Sigmoid colon (tissue), 7 donors: ENCODE data around the gene FABP3. TPM values are rescaled to one million over a fixed set of nuclear protein-coding genes. Genes with fewer than 3 reads are reported as not detected.

ENCODE experiments used
- DNase-seq: peaks from one replicate; pipeline ENCODE4 v3.0.0-alpha.2; 2019
- H3K27ac ChIP-seq, 4 donors: fragments of 200-600 bp; sonication (generic); one replicate each; pipeline ENCODE4 v1.5.1; 2016 to 2019; ENCODE audit warnings: mild to moderate bottlenecking in 1 of 4
- H3K27me3 ChIP-seq, 3 donors: fragments of 200-600 bp; sonication (generic); one replicate each; pipeline ENCODE4 v1.5.1; 2019; ENCODE audit warnings: mild to moderate bottlenecking in 1 of 3
- H3K36me3 ChIP-seq, 4 donors: fragments of 200-600 bp; sonication (generic); one replicate each; pipeline ENCODE4 v1.5.1; 2016 to 2019
- H3K4me1 ChIP-seq, 4 donors: fragments of 200-600 bp; sonication (generic); one replicate each; pipeline ENCODE4 v1.5.1; 2017 to 2019
- H3K4me3 ChIP-seq, 4 donors: fragments of 200-600 bp; sonication (generic); one replicate each; pipeline ENCODE4 v1.5.1; 2017 to 2019; ENCODE audit warnings: mild to moderate bottlenecking in 2 of 4, moderate library complexity in 1 of 4
- H3K9me3 ChIP-seq, 4 donors: fragments of 200-600 bp in 3 of 4; sonication (generic) in 3 of 4; one replicate each; pipeline versions ENCODE4 v1.5.1 to v1.6.1; 2013 to 2019
- CTCF ChIP-seq, 4 experiments: fragments of 450-650 bp in 3 of 4; fragments of 200-600 bp in 1 of 4; IDR thresholded peaks; one replicate each; pipeline ENCODE4 v1.5.1; 2016 to 2019; ENCODE audit warnings: antibody characterized with exemption in 4 of 4, mild to moderate bottlenecking in 3 of 4, moderate library complexity in 2 of 4
- EP300 ChIP-seq, 4 donors: sonication (generic); formaldehyde crosslinking; IDR thresholded peaks; one replicate each; pipeline ENCODE4 v1.6.1; 2017; ENCODE audit warnings: antibody characterized with exemption in 4 of 4
- POLR2A ChIP-seq, 2 donors: fragments of 450-650 bp; IDR thresholded peaks; one replicate each; pipeline ENCODE4 v1.6.1; 2016; ENCODE audit warnings: antibody characterized with exemption in 2 of 2, mild to moderate bottlenecking in 2 of 2, moderate library complexity in 2 of 2
- POLR2AphosphoS5 ChIP-seq, 4 donors: sonication (generic); formaldehyde crosslinking; IDR thresholded peaks; one replicate each; pipeline ENCODE4 v1.6.1; 2017; ENCODE audit warnings: antibody characterized with exemption in 4 of 4
- WGBS, 2 donors: extraction: QIAGEN DNeasy Blood & Tissue Kit; methylation state at CpG; one replicate each; pipeline ENCODE4 v1.1.7; 2013; 5-methylcytosine and 5-hydroxymethylcytosine counted together
- intact Hi-C: fragments of 100-400 bp; cut with DNase I; formaldehyde crosslinking; loops from one replicate; pipeline ENCODE4 v1.15.1; 2023
- polyA plus RNA-seq, 3 donors: library from polyadenylated mRNA; stranded (reverse); fragments of 200-250 nt; gene quantifications; one replicate each; pipeline ENCODE4 v1.2.3, GENCODE V29; 2013
- total RNA-seq, 4 donors: library from RNA; depleted of rRNA; stranded (reverse); fragments of >200 nt; gene quantifications; one replicate each; pipeline ENCODE4 v1.1.0, GENCODE V29; 2016
- donor health status: healthy with polysubstance abuse.
- donor health status: Bipolar disorder and iron deficiency.
- donor health status: healthy.

FABP3 gene
- total and polyA plus RNA-seq, 7 donors = 6.4 to 31.2 (median 16.4) TPM

GRCh38 chr1:31344503-31344902 lies 28.4 kb downstream of the FABP3 start:
- TF ChIP-seq POLR2A (IDR thresholded peaks at IDR 0.05) (no peak), EP300 (IDR thresholded peaks at IDR 0.05) (no peak), CTCF (IDR thresholded peaks at IDR 0.05) (no peak), POLR2AphosphoS5 (IDR thresholded peaks at IDR 0.05) (no peak)
- intact Hi-C loops = no loop called here
- no peaks in the 10 kb centered on the region for H3K4me1 ChIP-seq
- H3K27me3 ChIP-seq = no peaks in the 10 kb centered on the region
- no peak for DNase-seq
- no peak overlapping the region for H3K4me3 ChIP-seq
- H3K9me3 ChIP-seq = no peaks in the 10 kb centered on the region
- WGBS, 2 donors = 31 to 83% methylated on average over 1 of the region's 1 CpG
- no peak overlapping the region for H3K27ac ChIP-seq
- peaks cover 0 to 44% (median 12%) of the 10 kb centered on the region in 4 donors for H3K36me3 ChIP-seq

DNA sequence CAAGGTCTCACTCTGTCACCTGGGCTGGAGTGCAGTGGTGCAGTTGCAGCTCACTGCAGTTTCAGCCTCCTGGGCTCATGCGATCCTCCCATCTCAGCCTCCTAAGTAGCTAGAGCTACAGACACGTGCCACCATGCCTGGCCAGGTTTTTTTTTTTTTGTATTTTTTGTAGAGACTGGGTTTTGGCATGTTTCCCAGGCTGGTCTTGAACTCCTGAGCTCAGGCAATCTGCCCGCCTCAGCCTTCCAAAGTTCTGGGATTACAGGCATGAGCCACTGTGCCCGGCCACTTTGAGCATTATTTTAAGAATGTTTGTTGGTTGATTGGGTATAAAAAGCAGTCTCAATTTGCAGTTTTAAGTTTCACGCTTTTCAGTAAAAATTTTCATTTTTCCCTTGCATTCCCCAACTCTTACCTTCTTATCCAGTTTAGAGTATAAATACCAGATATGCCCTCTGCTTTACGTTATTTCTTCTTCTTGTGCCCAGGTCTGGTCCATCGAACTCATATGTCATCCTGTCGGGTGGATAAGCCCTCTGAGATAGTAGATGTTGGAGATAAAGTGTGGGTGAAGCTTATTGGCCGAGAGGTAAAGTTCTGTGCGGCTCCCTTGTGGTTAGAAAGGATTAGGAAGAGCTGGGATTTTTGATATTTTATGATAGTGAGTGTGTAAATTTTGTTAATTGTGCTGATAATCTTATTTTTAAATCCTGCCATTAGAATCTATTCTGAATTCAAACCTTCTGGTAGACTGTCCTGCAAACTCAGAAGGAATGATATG lies 36.0 kb downstream of the FABP3 start:
- WGBS, 2 donors = 83 to 86% methylated on average over 10 of the region's 10 CpGs
- intact Hi-C loops = no loop called here
- TF ChIP-seq POLR2AphosphoS5 (IDR thresholded peaks at IDR 0.05) = no peak
- no peak for TF ChIP-seq POLR2A (IDR thresholded peaks at IDR 0.05)
- no peak for TF ChIP-seq CTCF (IDR thresholded peaks at IDR 0.05)
- no peak for TF ChIP-seq EP300 (IDR thresholded peaks at IDR 0.05)
- H3K36me3 ChIP-seq = peaks cover 0 to 19% (median 0%) of the 10 kb centered on the region in 4 donors
- no peaks in the 10 kb centered on the region for H3K9me3 ChIP-seq
- no peak for DNase-seq
- no peak overlapping the region for H3K4me3 ChIP-seq
- H3K27me3 ChIP-seq = no peaks in the 10 kb centered on the region
- H3K27ac ChIP-seq = no peak overlapping the region
- H3K4me1 ChIP-seq = no peaks in the 10 kb centered on the region

- no peak for DNase-seq
- H3K9me3 ChIP-seq = no peaks in the 10 kb centered on the region
- no peak overlapping the region for H3K27ac ChIP-seq
- TF ChIP-seq CTCF (IDR thresholded peaks at IDR 0.05) (peak in 1 of 4 experiments; percentile 24), EP300 (IDR thresholded peaks at IDR 0.05) (no peak), POLR2AphosphoS5 (IDR thresholded peaks at IDR 0.05) (no peak)
- H3K27me3 ChIP-seq = no peaks in the 10 kb centered on the region
- no peaks in the 10 kb centered on the region for H3K4me1 ChIP-seq
- H3K4me3 ChIP-seq = no peak overlapping the region
- H3K36me3 ChIP-seq = peaks cover 0 to 27% (median 0%) of the 10 kb centered on the region in 4 donors
- intact Hi-C loops = no loop called here
Observed at GRCh38 chr1:31335007-31335406, 37.9 kb downstream of the FABP3 start.

GRCh38 chr1:31327381-31327780 lies 45.5 kb downstream of the FABP3 start:
- Histone ChIP-seq H3K27ac (no peak overlapping the region), H3K4me1 (no peaks in the 10 kb centered on the region), H3K9me3 (no peaks in the 10 kb centered on the region), H3K4me3 (no peak overlapping the region), H3K36me3 (peaks cover 0 to 18% (median 3%) of the 10 kb centered on the region in 4 donors), H3K27me3 (no peaks in the 10 kb centered on the region)
- TF ChIP-seq POLR2A (IDR thresholded peaks at IDR 0.05) (no peak), POLR2AphosphoS5 (IDR thresholded peaks at IDR 0.05) (no peak), CTCF (IDR thresholded peaks at IDR 0.05) (no peak), EP300 (IDR thresholded peaks at IDR 0.05) (no peak)
- no peak for DNase-seq
- intact Hi-C loops = no loop called here
- WGBS, 2 donors = 80 to 84% methylated on average over 3 of the region's 3 CpGs

DNA sequence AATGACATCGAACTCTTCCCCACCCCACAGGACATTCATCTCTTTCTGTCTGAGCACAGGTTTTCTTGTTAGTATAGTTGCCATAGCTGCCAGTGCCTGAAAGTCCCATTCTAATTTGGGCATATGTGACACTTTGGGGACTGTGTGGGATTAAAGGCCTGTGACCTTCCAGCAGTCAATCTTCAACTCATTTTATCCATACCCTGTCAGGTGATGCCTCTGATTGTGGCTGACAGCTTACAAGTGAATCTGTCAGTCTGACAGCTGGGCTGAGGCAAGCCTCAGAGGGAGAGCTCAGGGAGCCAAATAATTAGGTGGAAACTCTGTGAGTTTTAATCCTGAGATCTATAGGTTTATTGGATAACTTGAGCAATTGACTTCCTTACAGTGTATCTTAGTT lies 46.4 kb downstream of the FABP3 start:
- Histone ChIP-seq H3K4me3 (no peak overlapping the region), H3K4me1 (no peaks in the 10 kb centered on the region), H3K9me3 (no peaks in the 10 kb centered on the region), H3K36me3 (peaks cover 0 to 15% (median 3%) of the 10 kb centered on the region in 4 donors), H3K27ac (no peak overlapping the region), H3K27me3 (no peaks in the 10 kb centered on the region)
- intact Hi-C loops = no loop called here
- no peak for TF ChIP-seq CTCF (IDR thresholded peaks at IDR 0.05)
- TF ChIP-seq POLR2A (IDR thresholded peaks at IDR 0.05) = no peak
- no peak for TF ChIP-seq POLR2AphosphoS5 (IDR thresholded peaks at IDR 0.05)
- TF ChIP-seq EP300 (IDR thresholded peaks at IDR 0.05) = no peak
- no peak for DNase-seq
- 94 to 96% methylated on average over 1 of the region's 1 CpG for WGBS, 2 donors
